GM23338 (cell line): ENCODE data around the gene GALNT1. TPM values are rescaled to one million over a fixed set of nuclear protein-coding genes. Genes with fewer than 3 reads are reported as not detected.

ENCODE experiments used
- ATAC-seq: fragments of 200-7000 bp; cut with Tn5 transposase; 3 replicates; pipeline ENCODE4 v1.9.1; 2020
- DNase-seq: peaks from one replicate; pipeline ENCODE4 v3.0.0-alpha.2; 2015; ENCODE audit warnings: low spot score
- H2AFZ ChIP-seq: fragments of 200-600 bp; sonication (generic); 2 replicates; pipeline ENCODE4 v1.8.0; 2016; ENCODE audit warnings: antibody characterized with exemption, mild to moderate bottlenecking, moderate library complexity
- H3F3A ChIP-seq: fragments of 200-600 bp; sonication (generic); replicated peaks from 2 replicates; pipeline ENCODE4 v1.8.0; 2017; ENCODE audit warnings: antibody characterized with exemption, mixed run types, low read depth
- H3K27ac ChIP-seq: fragments of 200-600 bp; sonication (generic); 2 replicates; pipeline ENCODE4 v1.6.1; 2016; ENCODE audit warnings: low read depth
- H3K27me3 ChIP-seq: fragments of 200-600 bp; sonication (generic); 2 replicates; pipeline ENCODE4 v1.8.0; 2016; ENCODE audit warnings: mild to moderate bottlenecking, mixed run types, moderate library complexity; ENCODE audit not compliant: insufficient read depth
- H3K36me3 ChIP-seq: fragments of 200-600 bp; sonication (generic); 2 replicates; pipeline ENCODE4 v1.8.0; 2016; ENCODE audit warnings: mild to moderate bottlenecking; ENCODE audit not compliant: insufficient read depth
- H3K4me1 ChIP-seq: fragments of 200-600 bp; sonication (generic); 2 replicates; pipeline ENCODE4 v1.8.0; 2016; ENCODE audit warnings: mild to moderate bottlenecking, moderate library complexity; ENCODE audit not compliant: insufficient read depth
- H3K4me2 ChIP-seq: fragments of 200-600 bp; sonication (generic); 2 replicates; pipeline ENCODE4 v1.7.1; 2017; ENCODE audit warnings: mixed run types
- H3K4me3 ChIP-seq: fragments of 200-600 bp; sonication (generic); 2 replicates; pipeline ENCODE4 v1.6.1; 2016; ENCODE audit warnings: mixed run types
- H3K79me2 ChIP-seq: fragments of 200-600 bp; sonication (generic); replicated peaks from 2 replicates; pipeline ENCODE4 v1.8.0; 2017; ENCODE audit warnings: mild to moderate bottlenecking; ENCODE audit not compliant: insufficient read depth
- H3K9me2 ChIP-seq: fragments of 200-600 bp; sonication (generic); 2 replicates; pipeline ENCODE4 v1.8.0; 2017; ENCODE audit not compliant: insufficient read depth
- H4K20me1 ChIP-seq: fragments of 200-600 bp; sonication (generic); replicated peaks from 2 replicates; pipeline ENCODE4 v1.8.0; 2017; ENCODE audit warnings: mild to moderate bottlenecking; ENCODE audit not compliant: insufficient read depth
- H3K27ac Mint-ChIP-seq: 2 replicates; pipeline ENCODE4 v1.8.0; 2020; ENCODE audit warnings: inconsistent platforms, mild to moderate bottlenecking, moderate library complexity, mixed read lengths
- H3K27me3 Mint-ChIP-seq: 3 replicates; pipeline ENCODE4 v1.8.0; 2022; ENCODE audit warnings: low read depth, mild to moderate bottlenecking, moderate library complexity, mixed read lengths, inconsistent platforms; ENCODE audit not compliant: insufficient read depth, poor library complexity
- H3K36me3 Mint-ChIP-seq: 3 replicates; pipeline ENCODE4 v1.8.0; 2021; ENCODE audit warnings: low read depth, mild to moderate bottlenecking, inconsistent platforms, moderate library complexity, mixed read lengths
- H3K4me1 Mint-ChIP-seq: 3 replicates; pipeline ENCODE4 v1.8.0; 2020; ENCODE audit warnings: mild to moderate bottlenecking, inconsistent platforms, mixed read lengths
- H3K4me3 Mint-ChIP-seq: 3 replicates; pipeline ENCODE4 v1.8.0; 2021; ENCODE audit warnings: moderate library complexity, mild to moderate bottlenecking, inconsistent platforms, mixed read lengths
- H3K9me3 Mint-ChIP-seq: 3 replicates; pipeline ENCODE4 v1.8.0; 2020; ENCODE audit warnings: moderate library complexity, mild to moderate bottlenecking, inconsistent platforms, mixed read lengths
- CREB1 ChIP-seq: fragments of 250-450 bp; sonication (Bioruptor Pico); IDR thresholded peaks from 2 replicates; pipeline ENCODE4 v1.5.0; 2020; ENCODE audit warnings: low read depth, mild to moderate bottlenecking, moderate library complexity
- ETS1 ChIP-seq: IDR thresholded peaks from 2 replicates; pipeline ENCODE4 v1.6.1; 2016; ENCODE audit warnings: antibody characterized with exemption
- EZH2 ChIP-seq: fragments of 200-600 bp; sonication (generic); IDR thresholded peaks from one replicate; pipeline ENCODE4 v1.8.0; 2017; ENCODE audit warnings: antibody characterized with exemption, mild to moderate bottlenecking, low read depth; ENCODE audit not compliant: unreplicated experiment
- EZH2phosphoT487 ChIP-seq: fragments of 200-600 bp; sonication (generic); IDR thresholded peaks from one replicate; pipeline ENCODE4 v1.8.1; 2018; ENCODE audit warnings: antibody characterized with exemption; ENCODE audit not compliant: unreplicated experiment
- JUNB ChIP-seq: IDR thresholded peaks from one replicate; pipeline ENCODE4 v1.6.1; 2016; ENCODE audit warnings: antibody characterized with exemption; ENCODE audit not compliant: unreplicated experiment
- NANOG ChIP-seq: IDR thresholded peaks from 2 replicates; pipeline ENCODE4 v1.6.1; 2016; ENCODE audit warnings: antibody characterized with exemption, borderline replicate concordance
- POLR2AphosphoS5 ChIP-seq: IDR thresholded peaks from 2 replicates; pipeline ENCODE4 v1.6.1; 2016; ENCODE audit warnings: antibody characterized with exemption, low read depth
- REST ChIP-seq: IDR thresholded peaks from one replicate; pipeline ENCODE4 v1.6.1; 2018; ENCODE audit warnings: antibody characterized with exemption; ENCODE audit not compliant: unreplicated experiment
- STAT1 ChIP-seq: IDR thresholded peaks from one replicate; pipeline ENCODE4 v1.6.1; 2016; ENCODE audit warnings: antibody characterized with exemption; ENCODE audit not compliant: unreplicated experiment
- ZNF114 ChIP-seq: fragments of 250-450 bp; sonication (Bioruptor Pico); IDR thresholded peaks from 2 replicates; pipeline ENCODE4 v1.5.0; 2020; ENCODE audit warnings: mild to moderate bottlenecking, moderate library complexity
- ZNF331 ChIP-seq: fragments of 250-450 bp; sonication (Bioruptor Pico); IDR thresholded peaks from 2 replicates; pipeline ENCODE4 v1.5.0; 2020; ENCODE audit warnings: low read depth, mild to moderate bottlenecking, moderate library complexity
- polyA plus RNA-seq: library from polyadenylated mRNA; unstranded; fragments of >200 nt; fragmentation: Nextera tagmentation; extraction: Ambion mirVana; gene quantifications from 2 replicates; pipeline ENCODE4 v1.2.1, GENCODE V29; 2016
- total RNA-seq: library from RNA; depleted of rRNA; stranded (reverse); fragments of >200 nt; shearing (Covaris generic); gene quantifications from 2 replicates; pipeline ENCODE4 v1.2.3, GENCODE V29; 2014
- TF ChIP-seq, protein P1 (sequence below), 2 experiments: fragments of 200-600 bp in 1 of 2; sonication (generic) in 1 of 2; conservative IDR thresholded peaks; 2 replicates each; pipeline versions ENCODE4 v1.5.1 to v1.6.1; 2016 to 2017; ENCODE audit warnings: antibody characterized with exemption in 2 of 2, low read depth in 2 of 2, mild to moderate bottlenecking in 2 of 2, moderate library complexity in 1 of 2
- TF ChIP-seq, protein P2 (sequence below): fragments of 250-450 bp; sonication (Bioruptor Pico); IDR thresholded peaks from 2 replicates; pipeline ENCODE4 v1.5.0; 2020; ENCODE audit warnings: mild to moderate bottlenecking, moderate library complexity

GALNT1 gene
- total and polyA plus RNA-seq, 2 experiments from 2014 or later: 37.4 to 60.8 TPM

- Mint-ChIP-seq H3K36me3 (0 out of 3 replicates have a peak, but pooled peaks cover 4% of the 10 kb centered on the region), H3K27me3 (no peaks in the 10 kb centered on the region), H3K9me3 (no peaks in the 10 kb centered on the region), H3K4me1 (no peaks in the 10 kb centered on the region), H3K27ac (no peak overlapping the region), H3K4me3 (no peak overlapping the region)
- H3K79me2 ChIP-seq: no peaks in the 10 kb centered on the region
- DNase-seq (no peak), ATAC-seq (no peak)
- H3K4me1 ChIP-seq: no peaks in the 10 kb centered on the region
- TF ChIP-seq, protein P1, sequence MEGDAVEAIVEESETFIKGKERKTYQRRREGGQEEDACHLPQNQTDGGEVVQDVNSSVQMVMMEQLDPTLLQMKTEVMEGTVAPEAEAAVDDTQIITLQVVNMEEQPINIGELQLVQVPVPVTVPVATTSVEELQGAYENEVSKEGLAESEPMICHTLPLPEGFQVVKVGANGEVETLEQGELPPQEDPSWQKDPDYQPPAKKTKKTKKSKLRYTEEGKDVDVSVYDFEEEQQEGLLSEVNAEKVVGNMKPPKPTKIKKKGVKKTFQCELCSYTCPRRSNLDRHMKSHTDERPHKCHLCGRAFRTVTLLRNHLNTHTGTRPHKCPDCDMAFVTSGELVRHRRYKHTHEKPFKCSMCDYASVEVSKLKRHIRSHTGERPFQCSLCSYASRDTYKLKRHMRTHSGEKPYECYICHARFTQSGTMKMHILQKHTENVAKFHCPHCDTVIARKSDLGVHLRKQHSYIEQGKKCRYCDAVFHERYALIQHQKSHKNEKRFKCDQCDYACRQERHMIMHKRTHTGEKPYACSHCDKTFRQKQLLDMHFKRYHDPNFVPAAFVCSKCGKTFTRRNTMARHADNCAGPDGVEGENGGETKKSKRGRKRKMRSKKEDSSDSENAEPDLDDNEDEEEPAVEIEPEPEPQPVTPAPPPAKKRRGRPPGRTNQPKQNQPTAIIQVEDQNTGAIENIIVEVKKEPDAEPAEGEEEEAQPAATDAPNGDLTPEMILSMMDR (conservative IDR thresholded peaks at IDR 0.05; ENCODE audit: low read depth in 2 of 2): no peak
- TF ChIP-seq REST (no peak), NANOG (no peak), CREB1 (CRISPR knock-in tag) (no peak), EZH2 (no peak), ZNF114 (CRISPR knock-in tag) (no peak), ZNF331 (no peak), STAT1 (no peak), POLR2AphosphoS5 (no peak), ETS1 (no peak), EZH2phosphoT487 (no peak), JUNB (no peak)
- TF ChIP-seq, protein P2, sequence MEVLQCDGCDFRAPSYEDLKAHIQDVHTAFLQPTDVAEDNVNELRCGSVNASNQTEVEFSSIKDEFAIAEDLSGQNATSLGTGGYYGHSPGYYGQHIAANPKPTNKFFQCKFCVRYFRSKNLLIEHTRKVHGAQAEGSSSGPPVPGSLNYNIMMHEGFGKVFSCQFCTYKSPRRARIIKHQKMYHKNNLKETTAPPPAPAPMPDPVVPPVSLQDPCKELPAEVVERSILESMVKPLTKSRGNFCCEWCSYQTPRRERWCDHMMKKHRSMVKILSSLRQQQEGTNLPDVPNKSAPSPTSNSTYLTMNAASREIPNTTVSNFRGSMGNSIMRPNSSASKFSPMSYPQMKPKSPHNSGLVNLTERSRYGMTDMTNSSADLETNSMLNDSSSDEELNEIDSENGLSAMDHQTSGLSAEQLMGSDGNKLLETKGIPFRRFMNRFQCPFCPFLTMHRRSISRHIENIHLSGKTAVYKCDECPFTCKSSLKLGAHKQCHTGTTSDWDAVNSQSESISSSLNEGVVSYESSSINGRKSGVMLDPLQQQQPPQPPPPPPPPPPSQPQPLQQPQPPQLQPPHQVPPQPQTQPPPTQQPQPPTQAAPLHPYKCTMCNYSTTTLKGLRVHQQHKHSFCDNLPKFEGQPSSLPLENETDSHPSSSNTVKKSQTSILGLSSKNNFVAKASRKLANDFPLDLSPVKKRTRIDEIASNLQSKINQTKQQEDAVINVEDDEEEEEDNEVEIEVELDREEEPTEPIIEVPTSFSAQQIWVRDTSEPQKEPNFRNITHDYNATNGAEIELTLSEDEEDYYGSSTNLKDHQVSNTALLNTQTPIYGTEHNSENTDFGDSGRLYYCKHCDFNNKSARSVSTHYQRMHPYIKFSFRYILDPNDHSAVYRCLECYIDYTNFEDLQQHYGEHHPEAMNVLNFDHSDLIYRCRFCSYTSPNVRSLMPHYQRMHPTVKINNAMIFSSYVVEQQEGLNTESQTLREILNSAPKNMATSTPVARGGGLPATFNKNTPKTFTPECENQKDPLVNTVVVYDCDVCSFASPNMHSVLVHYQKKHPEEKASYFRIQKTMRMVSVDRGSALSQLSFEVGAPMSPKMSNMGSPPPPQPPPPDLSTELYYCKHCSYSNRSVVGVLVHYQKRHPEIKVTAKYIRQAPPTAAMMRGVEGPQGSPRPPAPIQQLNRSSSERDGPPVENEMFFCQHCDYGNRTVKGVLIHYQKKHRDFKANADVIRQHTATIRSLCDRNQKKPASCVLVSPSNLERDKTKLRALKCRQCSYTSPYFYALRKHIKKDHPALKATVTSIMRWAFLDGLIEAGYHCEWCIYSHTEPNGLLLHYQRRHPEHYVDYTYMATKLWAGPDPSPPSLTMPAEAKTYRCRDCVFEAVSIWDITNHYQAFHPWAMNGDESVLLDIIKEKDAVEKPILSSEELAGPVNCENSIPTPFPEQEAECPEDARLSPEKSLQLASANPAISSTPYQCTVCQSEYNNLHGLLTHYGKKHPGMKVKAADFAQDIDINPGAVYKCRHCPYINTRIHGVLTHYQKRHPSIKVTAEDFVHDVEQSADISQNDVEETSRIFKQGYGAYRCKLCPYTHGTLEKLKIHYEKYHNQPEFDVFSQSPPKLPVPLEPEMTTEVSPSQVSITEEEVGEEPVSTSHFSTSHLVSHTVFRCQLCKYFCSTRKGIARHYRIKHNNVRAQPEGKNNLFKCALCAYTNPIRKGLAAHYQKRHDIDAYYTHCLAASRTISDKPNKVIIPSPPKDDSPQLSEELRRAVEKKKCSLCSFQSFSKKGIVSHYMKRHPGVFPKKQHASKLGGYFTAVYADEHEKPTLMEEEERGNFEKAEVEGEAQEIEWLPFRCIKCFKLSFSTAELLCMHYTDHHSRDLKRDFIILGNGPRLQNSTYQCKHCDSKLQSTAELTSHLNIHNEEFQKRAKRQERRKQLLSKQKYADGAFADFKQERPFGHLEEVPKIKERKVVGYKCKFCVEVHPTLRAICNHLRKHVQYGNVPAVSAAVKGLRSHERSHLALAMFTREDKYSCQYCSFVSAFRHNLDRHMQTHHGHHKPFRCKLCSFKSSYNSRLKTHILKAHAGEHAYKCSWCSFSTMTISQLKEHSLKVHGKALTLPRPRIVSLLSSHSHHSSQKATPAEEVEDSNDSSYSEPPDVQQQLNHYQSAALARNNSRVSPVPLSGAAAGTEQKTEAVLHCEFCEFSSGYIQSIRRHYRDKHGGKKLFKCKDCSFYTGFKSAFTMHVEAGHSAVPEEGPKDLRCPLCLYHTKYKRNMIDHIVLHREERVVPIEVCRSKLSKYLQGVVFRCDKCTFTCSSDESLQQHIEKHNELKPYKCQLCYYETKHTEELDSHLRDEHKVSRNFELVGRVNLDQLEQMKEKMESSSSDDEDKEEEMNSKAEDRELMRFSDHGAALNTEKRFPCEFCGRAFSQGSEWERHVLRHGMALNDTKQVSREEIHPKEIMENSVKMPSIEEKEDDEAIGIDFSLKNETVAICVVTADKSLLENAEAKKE (CRISPR knock-in tag): no peak
- H3K27ac ChIP-seq: no peak overlapping the region
- H4K20me1 ChIP-seq: no peaks in the 10 kb centered on the region
- H3F3A ChIP-seq: no peaks in the 10 kb centered on the region
- H3K4me3 ChIP-seq: no peak overlapping the region
- no peaks in the 10 kb centered on the region for H3K9me2 ChIP-seq
- peaks cover 10% of the 10 kb centered on the region; the same call in 1 of the 2 replicates for H3K36me3 ChIP-seq
- H3K4me2 ChIP-seq: no peak overlapping the region
- no peaks in the 10 kb centered on the region for H3K27me3 ChIP-seq
- H2AFZ ChIP-seq: no peak overlapping the region
These were observed 108.2 kb downstream of the GALNT1 start for GRCh38 chr18:35689728-35690127.
